Stimulated activated CD8-positive, alpha-beta memory T cell treated with anti-CD3 and anti-CD28 coated beads, Interleukin-4, amount 100 ng/mL, for 24 hours (primary cell): Measurements from ENCODE around the gene DRGX.

Source experiments
- DNase-seq: peaks from one replicate; pipeline ENCODE4 v3.0.0-alpha.2; 2020; ENCODE audit warnings: low read depth

DRGX gene

DNA sequence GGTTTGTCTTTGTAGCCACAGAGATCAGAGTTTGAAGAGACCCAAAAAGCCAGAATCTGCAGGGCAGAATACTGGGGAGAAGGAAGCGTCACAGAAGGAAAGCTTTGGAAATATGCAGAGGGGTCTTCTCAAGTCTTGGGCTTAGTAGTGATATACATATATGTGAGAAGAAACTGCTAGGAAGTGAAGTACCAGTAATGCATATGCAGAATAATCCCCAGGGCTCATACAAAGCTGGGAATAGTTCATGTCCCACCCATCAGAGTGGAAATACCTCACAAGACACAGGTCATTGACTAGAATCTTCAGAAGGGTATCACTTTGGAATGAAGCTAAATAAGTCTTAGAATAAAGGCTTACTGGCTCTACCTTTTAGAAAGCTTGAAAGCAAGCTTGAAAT is 57.3 kb downstream of the DRGX start:
- DNase-seq: no peak

DNA sequence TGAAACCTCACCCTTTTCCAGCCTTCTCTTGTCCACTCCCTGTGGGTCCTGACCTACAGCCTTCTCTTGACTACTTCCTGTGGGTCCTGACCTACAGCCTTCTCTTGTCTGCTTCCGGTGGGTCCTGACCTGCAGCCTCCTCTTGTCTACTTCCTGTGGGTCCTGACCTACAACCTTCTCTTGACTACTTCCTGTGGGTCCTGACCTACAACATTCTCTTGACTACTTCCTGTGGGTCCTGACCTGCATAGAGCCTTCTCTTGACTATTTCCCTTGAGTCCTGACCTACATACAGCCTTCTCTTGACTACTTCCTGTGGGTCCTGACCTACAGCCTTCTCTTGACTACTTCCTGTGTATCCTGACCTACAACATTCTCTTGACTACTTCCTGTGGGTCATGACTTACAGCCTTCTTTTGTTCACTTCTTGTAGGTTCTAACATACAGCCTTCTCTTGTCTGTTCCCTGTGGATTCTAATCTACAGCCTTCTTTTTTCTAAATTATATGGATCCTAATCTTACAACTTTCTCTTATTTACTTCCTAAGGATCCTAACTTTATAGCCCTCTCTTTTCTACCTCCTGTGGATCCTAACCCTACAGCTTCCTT is 60.4 kb downstream of the DRGX start:
- DNase-seq: no peak

DNA sequence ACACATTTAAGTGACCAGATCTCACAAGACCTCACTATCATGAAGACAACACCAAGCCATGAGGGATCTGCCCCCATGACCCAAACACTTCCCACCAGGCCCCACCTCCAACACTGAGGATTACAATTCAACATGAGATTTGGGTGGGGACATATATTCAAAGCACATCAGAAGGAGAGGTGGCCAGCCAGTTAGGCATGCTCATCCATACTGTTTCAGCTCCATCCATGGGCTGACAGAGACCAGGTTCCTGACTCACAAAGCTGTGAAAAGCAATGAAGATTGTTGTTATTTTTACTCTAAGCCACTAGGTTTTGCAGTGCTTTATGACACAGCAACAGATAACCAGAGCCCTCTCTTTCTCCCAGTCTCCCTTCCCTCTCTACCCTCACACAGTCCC is 60.9 kb downstream of the DRGX start:
- DNase-seq: no peak

DNA sequence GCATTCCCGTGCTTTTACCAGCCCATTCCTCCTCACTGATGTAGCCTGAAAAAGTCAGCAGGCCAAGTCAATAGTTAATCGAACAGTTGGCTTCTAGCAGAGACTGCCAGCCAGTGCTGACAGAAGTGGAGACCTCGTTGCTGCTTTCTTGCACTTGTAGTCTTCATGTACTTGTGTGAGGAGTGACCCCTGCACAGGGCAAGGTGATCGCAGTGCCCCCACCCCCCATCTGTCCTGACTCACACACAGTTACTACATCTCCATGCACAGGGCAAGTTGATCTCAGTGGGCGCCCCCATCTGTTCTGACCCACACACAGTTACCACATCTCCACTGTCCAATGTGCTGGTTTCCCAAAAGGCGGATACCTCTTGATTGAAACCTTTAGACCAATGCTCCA is 62.7 kb downstream of the DRGX start:
- no peak for DNase-seq

DNA sequence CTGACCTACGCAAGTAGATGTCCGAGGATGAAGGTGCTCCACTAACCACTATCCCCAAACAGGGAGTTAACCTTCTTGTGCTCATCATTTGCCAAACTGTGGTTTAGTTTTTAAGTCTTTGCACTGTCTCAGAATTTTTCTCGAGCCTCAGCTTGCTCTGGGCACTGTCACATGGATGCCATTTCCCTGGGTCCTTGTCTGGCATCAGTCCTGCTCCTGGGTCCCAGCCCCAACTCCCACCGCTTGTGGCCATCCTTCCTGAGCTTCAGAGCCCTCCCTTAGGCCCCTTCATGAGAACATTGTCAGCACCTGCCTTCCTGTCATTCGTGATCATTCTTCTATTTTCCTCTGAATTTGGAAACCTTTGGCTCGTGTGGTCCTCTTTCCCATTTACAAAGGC is 63.1 kb downstream of the DRGX start:
- DNase-seq: no peak

DNA sequence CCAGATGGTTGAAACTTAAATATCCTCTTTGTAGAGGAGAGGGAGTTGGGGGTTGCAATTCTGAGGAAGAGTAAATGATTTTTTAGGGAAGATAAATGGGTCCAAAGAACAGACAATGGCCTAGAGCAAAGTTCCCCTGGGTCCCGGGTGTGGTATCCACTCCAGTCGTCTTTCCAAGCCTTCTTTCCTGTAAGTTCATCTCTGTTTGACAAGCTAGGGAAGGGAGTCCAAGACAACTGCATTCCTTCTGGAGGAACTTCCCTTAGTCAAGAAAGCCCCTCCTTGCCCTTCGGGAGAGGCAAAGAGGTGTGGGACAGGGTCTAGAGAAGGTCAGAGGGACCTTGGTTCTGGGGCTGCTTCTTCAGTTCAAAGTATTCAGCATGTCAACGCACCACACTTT is 63.6 kb downstream of the DRGX start:
- no peak for DNase-seq

DNA sequence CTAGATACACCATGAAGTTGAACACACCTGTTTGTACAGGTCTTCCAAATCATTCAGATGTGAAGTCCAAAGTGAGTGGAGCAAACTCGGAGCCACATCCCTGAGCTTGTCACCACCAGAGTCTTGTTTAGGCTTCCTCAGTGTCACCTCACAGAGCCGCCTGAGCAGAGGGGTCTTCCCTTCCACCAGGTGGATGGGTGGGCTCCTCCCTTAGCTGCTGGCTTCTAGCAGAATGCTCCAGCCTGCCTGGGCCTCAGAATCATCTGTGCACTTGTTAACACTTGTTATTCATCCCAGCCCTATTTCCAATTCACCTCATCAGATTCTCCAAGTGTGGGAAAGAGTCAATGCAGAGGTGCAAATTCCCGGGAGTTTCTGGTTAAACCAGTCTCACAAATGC is 64.5 kb downstream of the DRGX start:
- DNase-seq: no peak

DNA sequence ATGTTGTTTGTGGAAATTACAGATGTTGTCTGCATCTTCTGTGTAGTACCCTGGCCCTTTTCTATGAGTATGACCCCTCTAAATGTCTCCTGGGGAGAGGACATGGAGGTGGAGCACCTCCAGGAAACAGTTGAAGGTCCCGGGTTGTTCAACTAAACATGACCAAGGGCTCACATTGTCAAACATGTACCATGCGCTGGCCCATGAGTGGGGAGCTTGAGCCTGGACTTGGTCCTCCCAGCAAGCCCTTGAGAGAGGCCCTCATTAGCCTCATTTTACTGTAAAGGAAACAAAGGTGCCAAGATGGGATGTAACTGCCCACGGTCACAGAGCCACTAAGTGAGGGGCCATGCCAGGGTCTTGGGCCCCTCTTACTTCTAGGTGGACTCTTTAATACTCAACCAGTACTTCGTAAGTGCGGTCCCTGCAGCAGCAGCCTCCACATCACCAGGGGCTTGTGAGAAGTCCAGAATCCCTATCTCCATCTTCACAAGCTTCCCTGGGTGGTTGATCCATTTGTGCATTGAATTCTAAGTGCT is 65.7 kb downstream of the DRGX start:
- no peak for DNase-seq

DNA sequence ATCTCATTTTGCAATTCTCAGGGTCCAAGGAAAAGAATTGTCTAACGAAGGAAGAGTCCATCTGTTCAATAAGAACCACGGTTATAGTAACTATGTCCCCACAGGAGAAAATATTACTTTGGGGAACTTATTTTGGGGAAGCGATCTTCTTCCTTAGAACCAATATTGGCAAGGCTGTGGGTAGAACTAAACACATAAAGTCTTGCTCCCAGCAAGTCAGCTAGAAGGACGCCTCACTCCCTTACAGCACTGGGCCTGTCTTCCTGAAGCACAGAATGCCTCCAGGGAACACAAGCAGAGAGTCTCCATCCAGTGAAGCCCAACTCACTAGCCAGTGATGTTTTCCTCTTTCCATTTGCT is 66.8 kb downstream of the DRGX start:
- DNase-seq: no peak

DNA sequence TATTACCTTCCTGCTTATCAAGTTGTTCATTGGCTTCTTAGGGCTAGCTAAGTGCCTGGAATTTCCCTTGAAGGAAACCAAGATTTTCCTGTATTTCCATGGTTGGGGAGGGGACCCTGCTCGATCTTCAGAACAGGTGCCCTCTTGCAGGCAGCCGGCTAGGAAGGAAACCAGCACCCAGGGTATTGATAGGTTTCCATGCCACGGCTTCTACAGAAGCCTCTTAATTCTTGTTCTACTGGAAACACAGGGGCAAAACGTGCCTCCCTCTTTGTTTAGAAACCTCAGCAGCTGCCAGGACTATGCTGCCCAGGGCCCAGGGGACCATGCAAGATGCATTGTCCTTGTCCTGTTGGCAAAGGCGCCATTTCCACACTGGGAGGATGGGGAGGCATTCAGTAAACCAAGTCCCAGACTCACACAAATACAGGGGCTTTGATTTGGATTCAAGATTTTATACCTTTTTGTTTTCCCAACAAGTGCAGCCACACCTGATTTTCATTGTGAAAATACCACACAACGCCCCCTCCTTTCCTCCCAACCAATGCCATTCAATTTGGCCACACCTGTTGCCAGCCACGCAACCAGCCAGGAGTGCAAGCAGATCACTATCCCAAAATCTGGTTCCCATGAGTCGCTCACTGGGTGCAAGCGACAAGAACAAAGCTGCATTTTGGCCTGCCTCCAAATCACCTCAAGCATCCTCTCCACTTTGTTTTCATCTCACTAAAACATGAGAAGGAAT is 67.3 kb downstream of the DRGX start:
- no peak for DNase-seq

DNA sequence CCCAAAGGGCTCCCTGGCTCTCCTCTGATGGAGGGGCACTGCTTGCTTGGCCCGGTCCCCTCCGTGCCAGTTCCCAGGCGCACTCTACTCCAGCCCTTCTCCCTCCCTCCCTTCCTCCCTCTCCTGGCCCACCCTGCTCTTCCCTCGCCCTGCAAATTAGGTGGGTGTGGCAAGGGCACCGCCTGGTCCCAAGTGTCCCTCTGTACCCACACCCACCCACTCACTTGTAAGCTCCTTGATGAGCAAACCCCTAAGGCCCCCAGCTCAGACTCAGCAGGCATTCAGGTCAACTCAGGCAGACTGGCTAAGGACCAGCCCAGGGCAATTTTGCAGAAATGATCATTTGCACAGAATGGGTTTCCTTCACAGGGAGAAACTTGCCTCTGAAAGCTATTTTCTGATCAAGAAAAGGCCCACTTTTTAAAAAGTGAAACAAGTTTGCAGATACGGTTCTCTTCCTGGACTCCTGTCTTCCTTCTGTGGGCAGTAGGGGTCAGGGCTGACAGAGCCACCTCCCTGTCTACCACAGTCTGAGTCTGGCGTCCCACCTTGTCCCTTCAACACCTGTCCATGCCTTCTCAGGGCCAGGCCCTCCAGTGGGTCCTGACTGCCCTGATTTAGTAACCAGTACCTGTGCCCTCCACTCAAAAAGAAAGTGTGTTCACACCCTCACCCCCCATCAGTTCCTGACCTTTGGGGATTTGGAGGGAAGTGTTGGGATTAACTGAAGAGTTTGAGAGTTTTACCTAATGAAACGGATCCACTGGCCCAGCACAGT is 68.7 kb downstream of the DRGX start:
- DNase-seq: no peak

DNA sequence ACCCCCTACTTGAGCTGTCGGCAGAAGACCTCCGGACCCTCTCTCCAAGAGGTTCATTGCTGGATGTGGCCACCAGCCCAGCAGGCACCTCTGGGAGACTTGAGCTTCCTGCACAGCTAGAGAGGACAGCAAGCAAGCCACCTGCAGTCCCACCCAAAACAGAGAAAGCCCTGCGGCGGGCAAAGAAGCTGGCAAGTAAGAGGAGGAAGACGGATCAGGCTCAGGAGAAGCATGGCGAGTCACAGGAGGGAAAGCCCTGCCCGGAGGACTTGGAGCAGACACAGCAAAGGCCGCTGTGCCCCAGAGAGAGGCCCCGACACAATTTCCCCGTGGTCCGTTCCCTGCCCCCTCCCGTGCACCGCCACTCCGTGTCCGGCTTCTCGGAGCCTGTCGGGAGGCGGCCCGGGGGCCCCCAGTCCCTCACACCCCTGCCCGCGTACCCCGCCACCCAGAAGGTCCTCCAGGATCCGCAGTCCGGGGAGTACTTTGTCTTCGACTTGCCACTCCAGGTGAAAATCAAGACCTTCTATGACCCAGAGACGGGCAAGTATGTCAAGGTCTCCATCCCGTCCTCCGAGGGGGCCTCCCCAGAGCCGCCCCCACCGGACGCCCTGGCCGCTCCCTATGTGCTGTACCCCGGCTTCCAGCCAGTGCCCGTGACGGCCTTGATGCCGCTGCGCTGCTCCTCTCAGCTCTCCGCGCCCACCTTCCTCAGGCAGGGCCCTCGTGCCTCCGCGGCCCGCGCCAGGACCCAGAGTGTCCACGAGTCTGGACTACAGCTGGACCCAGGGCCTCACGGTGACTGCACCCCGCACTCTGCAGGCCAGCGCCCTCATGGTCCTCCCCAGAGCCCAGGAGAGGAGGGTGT is 69.7 kb downstream of the DRGX start:
- no peak for DNase-seq

DNA sequence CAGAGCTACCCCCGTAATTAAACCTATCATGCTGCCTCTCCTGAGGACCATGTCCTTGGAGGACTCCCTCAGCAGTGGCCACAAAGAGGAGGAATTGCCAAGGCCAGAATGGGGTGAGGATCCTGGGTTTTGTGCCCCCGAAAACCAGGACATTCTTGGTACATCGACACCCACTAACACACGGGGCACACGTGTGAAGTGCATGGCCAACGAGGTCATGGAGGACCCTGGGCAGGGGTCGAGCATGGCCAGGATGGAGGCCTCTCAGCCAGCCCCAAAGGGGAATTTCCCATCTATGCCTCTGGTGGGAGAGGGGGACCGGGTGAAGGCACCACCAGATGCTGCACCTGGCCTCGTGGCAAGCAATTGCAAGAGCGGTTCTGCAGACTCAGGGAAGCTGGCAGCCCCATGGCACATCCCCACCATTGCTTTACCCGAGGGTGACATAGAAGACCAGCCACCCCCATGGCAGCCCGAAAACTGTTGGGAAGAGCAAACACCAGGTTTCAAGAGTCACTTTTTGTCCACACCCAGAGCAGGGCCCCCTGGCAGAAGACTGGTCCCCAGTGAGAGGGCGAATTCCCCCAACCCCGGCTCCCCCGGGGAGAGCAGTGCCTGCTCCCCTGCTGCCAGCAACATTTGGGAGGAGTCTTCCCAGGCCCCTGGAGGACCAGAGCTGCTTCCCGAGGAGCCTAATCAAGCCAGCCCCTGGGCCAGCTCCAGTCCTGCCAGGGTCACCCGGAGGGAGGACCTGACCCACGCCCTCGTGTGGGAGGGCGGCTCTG is 70.6 kb downstream of the DRGX start:
- DNase-seq: no peak

DNA sequence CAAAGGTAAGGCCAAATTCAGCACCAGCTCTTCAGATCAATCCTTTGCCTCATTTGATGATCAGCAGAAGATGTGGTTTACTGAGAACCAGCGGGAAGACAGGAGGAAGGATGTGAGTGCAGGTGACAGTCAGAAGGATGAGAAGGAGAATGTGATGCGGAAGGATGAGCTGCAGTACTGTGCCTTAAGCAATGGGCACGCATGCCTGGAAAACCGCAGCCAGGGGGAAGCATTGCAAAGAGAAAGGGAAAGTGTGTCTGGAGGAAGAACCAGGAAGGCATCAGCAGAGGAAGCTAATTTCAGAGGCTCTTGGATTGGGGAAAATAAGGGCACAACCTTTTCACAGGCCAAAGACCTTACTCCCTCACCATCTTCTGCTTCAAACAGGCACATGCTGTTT is 71.2 kb downstream of the DRGX start:
- DNase-seq: no peak

DNA sequence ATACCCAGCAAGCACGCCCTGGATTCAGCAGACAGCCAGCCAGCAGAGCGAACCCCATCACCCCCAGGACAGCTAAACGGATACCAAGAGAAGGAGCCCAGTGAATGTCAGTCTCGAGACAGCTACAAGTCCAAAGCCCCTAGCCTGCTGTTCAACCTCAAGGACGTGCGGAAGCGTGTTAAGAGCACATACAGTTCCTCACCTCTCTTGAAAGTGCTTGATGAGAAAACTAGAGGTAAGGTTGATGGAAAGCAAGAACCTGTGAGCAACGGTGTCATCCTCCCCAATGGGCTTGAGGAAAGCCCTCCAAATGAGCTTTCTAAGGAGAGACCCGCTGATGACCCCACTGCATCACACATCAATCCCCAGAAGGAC is 72.0 kb downstream of the DRGX start:
- no peak for DNase-seq

DNA sequence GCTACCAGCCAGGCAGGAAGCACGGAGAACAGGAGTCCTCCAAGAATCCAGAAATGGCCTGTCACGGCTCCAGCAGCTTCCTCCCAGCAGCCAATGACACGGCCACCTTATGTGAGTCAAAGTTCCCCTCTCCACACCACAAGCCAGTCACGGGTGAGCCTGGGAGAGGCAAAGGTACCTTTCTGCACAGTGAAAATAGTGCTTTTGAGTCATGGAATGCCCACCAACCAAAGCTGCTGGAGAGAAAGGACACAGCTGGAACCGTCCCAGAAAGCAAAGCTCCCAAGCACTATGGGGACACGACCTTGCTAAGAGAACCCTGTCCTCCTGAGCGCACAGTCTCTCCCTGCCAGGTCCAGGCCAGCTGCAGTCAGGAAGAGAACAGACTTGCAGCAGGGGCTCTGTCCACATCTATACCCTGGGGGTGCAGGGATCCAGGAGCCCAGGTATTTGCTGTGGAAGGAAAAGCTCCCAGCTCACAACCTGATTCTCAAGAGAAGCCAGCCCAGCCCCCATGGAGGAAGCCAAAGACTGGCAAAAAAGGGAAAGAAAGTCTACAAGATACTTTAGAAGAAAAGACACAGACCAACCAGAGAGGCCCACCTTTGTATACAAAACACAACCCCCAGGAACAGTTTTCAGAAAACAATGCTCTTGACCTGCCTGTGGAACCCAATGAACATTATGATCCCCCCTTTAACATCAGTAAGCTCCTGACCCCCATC is 72.6 kb downstream of the DRGX start:
- no peak for DNase-seq

DNA sequence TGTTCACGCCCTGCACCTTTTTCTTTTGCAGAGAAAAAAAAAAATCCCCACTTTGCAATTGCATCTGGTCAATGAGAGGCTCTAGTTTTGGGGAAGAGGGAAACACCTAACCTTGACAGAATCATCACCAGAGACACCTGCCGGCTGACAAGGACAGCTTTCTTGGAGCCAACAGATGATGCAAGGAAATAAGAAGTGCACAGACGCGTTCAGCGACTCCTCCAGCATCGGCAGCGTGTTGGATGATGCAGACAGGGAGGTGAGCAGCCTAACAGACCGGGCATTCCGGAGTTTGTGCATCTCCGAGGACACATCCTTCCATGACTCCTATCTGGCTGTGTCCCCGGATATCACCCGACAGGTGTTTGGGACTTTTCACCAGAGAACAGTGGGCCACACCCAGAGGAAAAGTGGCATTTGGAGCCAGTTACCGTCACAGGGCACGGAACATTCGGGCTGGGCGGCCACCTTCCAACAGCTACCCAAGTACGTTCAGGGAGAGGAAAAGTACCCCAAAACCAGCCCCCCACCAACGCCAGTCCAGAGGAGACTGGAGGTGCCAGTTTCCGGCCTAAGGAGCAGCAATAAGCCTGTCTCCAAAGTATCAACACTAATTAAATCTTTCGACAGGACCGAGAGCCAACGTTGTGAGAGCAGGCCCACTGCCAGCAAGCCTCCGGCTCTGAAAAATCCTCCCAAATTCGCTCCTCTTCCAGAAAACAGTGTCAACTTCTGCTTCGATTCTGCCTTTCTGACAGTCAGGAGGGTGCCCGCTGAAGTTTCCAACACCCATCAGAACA is 73.3 kb downstream of the DRGX start:
- DNase-seq: no peak

DNA sequence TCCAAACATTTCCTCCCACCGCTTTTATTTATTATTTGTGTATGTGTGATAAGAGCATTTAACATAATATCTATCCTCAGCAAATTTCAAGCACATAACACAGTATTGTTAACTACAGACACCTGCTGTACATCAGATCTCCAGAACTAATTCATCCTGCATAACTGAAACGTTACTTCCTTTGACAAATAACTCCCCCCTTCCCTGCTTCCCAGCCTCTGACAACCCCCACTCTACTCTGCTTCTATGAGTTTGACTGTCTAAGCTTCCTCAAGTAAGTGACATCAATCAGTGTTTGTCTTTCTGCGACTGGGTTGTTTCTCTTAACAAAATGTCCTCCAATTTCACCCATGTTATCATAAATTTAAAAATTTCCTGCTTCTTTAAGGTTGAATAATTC is 74.9 kb downstream of the DRGX start:
- no peak for DNase-seq

DNA sequence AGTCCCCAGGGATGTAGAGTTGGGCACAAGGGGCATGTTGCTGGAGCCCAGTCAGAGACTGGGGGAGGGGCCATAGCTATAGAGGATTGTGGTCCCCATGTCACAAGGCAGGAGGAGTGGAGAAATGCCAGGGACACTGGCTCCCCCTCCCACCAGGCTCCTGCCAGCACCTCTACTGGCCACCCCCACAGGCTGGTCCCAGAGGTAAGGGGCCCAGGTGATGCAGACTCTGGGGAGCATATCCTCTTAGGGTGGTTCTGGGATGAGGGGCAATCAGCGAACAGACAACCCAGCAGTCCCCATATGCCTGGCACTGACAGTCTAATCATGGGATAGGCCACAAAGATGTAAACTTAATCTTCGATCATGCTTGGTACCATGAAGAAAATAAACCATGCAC is 75.7 kb downstream of the DRGX start:
- no peak for DNase-seq

DNA sequence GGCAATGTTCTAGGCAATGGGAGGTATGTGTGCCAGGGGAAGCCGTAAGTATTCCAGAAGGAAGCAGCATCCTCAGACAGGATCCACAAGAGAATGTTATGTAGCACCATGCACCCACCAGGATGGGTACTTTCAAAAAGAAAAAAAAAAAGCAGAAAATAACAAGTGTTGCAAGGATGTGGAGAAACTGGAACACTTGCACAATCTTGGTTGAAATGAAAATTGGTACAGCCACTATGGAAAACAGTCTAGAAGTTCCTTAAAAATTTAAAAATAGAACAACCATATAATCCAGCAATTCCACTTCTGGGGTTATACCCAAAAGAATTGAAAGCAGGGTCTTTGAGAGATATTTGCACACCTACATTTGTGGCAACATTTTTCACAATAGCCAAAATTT is 76.7 kb downstream of the DRGX start:
- DNase-seq: no peak
